WI38 (cell line): ENCODE data around the gene SPRED2.

Experiments used
- H3K4me3 ChIP-seq: 2 replicates; pipeline ENCODE4 v1.5.1; 2011; ENCODE audit warnings: low read depth, mild to moderate bottlenecking, control low read depth, low read length
- TF ChIP-seq, protein P1 (sequence below): IDR thresholded peaks from 2 replicates; pipeline ENCODE4 v1.5.1; 2012; ENCODE audit warnings: low read depth, mild to moderate bottlenecking, control low read depth, low read length

Gene SPRED2

DNA sequence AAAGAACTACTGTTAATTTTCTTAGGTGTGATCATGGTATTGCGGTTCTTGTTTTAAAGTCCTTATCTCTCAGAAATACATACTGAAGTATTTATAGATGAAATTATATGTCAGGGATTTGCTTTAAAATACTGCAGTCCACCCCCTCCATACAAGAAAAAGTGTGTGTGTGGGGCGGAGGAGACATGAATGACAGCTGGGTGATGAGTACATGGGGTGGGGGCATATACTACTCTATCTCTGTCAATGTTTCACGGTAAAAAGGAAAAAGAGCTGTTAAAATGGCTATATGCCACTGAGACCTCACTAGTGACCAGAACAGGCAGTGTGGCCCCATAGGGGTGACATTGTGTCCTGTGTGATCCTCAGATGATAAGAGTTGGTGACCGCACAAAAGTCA lies 54.1 kb downstream of the SPRED2 start:
- TF ChIP-seq, protein P1, sequence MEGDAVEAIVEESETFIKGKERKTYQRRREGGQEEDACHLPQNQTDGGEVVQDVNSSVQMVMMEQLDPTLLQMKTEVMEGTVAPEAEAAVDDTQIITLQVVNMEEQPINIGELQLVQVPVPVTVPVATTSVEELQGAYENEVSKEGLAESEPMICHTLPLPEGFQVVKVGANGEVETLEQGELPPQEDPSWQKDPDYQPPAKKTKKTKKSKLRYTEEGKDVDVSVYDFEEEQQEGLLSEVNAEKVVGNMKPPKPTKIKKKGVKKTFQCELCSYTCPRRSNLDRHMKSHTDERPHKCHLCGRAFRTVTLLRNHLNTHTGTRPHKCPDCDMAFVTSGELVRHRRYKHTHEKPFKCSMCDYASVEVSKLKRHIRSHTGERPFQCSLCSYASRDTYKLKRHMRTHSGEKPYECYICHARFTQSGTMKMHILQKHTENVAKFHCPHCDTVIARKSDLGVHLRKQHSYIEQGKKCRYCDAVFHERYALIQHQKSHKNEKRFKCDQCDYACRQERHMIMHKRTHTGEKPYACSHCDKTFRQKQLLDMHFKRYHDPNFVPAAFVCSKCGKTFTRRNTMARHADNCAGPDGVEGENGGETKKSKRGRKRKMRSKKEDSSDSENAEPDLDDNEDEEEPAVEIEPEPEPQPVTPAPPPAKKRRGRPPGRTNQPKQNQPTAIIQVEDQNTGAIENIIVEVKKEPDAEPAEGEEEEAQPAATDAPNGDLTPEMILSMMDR, result no peak
- H3K4me3 ChIP-seq, result no peak overlapping the region

DNA sequence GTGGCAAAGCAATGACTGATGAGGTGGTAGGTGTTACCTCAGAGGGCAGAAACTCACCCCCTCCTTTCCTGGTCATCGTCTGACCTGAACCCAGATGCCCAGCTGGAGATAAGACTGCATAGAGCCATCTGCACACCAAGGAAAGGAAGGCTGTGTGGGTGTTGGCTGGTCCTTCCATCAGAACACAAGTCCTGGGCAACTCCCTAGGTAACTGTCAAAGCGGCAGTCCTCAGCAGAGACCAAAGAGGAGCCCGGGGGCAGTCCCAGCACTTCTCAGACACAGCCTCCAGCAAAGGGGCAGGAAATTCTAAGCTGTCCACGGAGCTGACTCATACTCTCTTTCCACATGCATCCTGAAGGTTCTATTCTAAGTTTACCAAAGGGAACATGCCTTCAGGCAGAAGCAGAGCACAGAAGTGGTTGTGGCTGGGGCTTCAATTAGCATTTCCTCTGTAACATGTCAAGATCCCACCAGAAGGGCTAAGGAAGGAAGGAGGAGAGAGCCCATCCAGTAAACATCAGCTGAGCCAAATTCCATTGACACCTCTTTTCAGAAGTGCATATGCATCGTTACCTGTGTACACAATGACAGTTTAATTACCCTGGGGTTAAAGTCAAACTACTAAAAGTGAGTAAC lies 54.7 kb downstream of the SPRED2 start:
- H3K4me3 ChIP-seq, result peak overlapping the region; percentile 23
- TF ChIP-seq, protein P1, result no peak

DNA sequence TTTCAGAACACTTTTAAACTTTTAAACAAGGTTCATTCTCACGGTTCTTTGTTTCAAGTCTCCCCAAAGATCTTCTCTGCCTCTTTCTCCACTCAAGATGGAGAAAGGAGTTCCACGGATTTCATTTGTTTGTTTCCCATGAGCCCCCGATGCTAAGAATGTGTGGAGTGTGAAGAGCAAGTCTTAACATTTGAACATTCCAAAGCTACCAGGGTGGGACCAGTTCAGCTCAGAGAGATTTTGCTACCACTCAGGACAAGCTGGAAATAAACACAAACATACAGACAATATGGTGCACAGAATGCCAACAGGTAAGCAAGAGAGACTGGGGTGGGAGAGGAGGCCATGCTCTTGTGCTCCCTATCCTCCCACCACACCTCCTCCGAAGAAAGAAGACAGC lies 56.7 kb downstream of the SPRED2 start:
- H3K4me3 ChIP-seq, result no peak overlapping the region
- TF ChIP-seq, protein P1, result no peak

DNA sequence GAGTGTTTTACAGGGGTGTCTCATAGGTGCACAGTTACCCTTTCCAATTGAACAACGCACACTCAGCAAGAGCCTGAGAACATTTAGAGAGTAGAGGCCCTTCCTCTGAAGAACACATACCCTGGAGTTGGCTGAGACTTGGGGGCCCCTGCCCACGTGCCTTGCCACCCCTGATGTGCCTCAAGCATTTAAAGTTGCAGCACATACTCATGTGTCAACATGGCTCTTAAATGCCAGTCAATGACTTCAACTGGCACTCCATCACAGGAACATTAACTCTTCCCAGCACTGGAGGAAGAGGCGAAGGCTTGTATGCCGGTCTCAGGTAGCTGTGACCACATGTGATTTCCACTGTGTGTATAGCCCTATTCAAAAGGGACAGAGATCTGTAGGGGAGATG lies 57.4 kb downstream of the SPRED2 start:
- TF ChIP-seq, protein P1, result no peak
- H3K4me3 ChIP-seq, result no peak overlapping the region

- TF ChIP-seq, protein P1, result no peak
- H3K4me3 ChIP-seq, result no peak overlapping the region
Measured at GRCh38 chr2:65374575-65374974, 57.8 kb downstream of the SPRED2 start.

GRCh38 chr2:65373365-65373918 lies 59.0 kb downstream of the SPRED2 start:
- TF ChIP-seq, protein P1, result no peak
- H3K4me3 ChIP-seq, result no peak overlapping the region

DNA sequence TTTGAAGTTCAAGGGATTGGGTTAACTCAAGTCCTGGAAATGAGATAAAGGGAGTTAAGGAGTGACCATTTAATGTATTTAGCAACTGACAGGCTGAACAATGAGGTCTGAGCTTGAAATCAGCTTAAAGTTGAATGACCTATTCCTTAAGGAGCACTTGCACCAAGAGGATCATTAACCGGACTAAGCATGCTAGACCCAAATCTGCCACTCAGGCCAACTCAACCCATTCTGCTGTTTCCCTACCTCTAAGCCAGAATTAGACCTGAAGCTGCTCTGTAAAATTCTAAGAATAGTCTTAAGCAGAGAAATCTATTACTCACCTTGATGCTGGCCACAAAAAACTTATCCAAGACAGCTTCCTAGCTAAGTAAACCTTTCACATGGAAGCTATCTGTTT lies 59.8 kb downstream of the SPRED2 start:
- TF ChIP-seq, protein P1, result no peak
- no peak overlapping the region for H3K4me3 ChIP-seq
